ENCODE data around the gene PSMD9. TPM values are rescaled to one million over a fixed set of nuclear protein-coding genes. Genes with fewer than 3 reads are reported as not detected.
"Not testable (repeated sequence)": the region's sequence is repeated elsewhere in the genome, so short reads cannot be mapped to it uniquely, and the experiment has no call there.

Gene PSMD9, protein sequence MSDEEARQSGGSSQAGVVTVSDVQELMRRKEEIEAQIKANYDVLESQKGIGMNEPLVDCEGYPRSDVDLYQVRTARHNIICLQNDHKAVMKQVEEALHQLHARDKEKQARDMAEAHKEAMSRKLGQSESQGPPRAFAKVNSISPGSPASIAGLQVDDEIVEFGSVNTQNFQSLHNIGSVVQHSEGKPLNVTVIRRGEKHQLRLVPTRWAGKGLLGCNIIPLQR
- 63.4 and 150 TPM in 2 replicates for total RNA-seq (2014; rRNA removed; shearing (Covaris generic))

DNA sequence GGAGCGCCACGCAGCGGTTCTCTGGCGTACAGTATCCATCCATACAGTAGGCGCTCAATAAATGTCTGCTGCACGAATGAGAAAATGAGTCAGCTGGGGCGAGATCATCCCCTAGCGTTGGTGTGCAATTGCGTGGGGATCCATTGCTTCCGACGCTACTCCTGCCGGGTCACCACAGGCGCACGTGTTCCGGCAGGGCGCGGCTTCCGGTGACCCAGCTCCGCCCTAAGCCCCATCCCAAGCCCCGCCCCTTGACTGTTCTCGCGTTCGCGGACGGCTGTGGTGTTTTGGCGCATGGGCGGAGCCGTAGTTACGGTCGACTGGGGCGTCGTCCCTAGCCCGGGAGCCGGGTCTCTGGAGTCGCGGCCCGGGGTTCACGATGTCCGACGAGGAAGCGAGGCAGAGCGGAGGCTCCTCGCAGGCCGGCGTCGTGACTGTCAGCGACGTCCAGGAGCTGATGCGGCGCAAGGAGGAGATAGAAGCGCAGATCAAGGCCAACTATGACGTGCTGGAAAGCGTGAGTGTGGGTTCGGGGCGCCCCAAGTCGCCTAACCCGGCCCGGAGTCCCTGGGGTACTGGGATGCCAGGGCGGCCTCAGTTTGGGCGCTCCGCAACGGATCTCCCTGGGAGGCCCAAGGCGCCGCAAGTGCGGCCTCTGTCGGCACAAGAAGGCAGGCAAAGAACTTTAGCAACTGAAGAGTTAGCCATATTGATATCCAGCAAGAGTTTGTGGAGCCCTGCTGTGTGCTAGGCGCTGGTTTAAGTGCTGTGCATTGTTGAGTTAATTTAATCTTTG, at the start of gene PSMD9:
Gene PSMD9 (plus strand): TSS at position 313 of the 796 bp plus-strand sequence. CDS start 67 bp downstream, at position 380.
- Histone ChIP-seq H3K4me1 (replicated peaks) (peaks cover 20% of the 10 kb centered on the region), H3K27ac (peak within 1 kb of the TSS; percentile 72), H3K4me3 (peak within 1 kb of the TSS; percentile 77), H3K9me3 (replicated peaks) (no peaks in the 10 kb centered on the region), H3K27me3 (replicated peaks) (no peaks in the 10 kb centered on the region), H3K36me3 (peaks cover 16% of the 10 kb centered on the region)
- peak; percentile 94 to 97 for DNase-seq (ENCODE audit: low read depth in 1 of 2, low spot score in 2 of 2)

DNA sequence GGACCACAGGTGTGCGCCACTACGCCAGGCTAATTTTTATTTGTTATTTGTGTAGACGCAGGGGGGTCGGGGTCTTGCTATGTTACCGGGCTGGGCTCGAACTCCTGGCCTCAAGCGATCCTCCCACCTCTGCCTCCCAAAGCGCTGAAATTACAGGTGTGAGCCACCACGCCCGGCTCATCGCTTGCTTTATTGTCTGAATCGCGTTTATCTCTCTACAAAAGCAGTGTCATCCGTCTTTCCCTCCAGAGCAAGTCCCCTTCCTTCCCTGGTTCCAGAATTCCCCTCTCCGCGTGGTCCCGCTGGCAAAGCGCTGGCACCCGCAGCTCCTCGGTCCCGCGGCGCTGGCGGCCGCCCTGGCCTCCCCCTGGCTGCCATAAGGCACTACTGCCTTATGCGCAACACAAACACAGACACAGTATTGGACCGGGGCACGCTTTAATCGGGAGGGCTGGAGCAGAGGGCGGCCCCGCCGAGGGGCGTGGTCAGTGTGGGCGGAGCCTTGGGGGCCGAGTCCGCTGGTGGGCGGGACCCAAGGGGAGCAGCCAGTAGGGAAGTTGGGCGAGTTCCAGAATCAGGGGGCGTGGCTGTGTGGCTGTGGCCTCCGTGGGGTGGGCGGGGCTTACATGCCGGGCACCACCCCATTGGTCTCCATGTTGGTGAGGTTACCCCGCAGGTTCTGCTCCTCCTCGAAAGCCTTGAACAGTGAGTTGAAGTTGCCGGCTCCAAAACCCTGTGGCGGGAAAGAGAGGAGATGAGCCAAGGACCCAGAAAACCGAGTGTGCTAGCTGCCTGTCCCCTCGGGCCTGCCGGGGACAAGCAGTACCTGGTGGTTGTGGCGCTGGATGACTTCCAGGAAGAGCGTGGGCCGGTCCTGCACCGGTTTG, 49.2 kb upstream of the PSMD9 start:
- peak; percentile 95 to 99 for DNase-seq (ENCODE audit: low read depth in 1 of 2, low spot score in 2 of 2)
- H3K4me1 ChIP-seq (replicated peaks) = peaks cover 10% of the 10 kb centered on the region; the same call in 1 of the 2 replicates
- peak overlapping the region; percentile 43 for H3K4me3 ChIP-seq
- no peak overlapping the region for H3K27ac ChIP-seq
- H3K27me3 ChIP-seq (replicated peaks) = no peaks in the 10 kb centered on the region; the same call in 1 of the 2 replicates
- H3K36me3 ChIP-seq = no peaks in the 10 kb centered on the region
- no peaks in the 10 kb centered on the region for H3K9me3 ChIP-seq (replicated peaks)

DNA sequence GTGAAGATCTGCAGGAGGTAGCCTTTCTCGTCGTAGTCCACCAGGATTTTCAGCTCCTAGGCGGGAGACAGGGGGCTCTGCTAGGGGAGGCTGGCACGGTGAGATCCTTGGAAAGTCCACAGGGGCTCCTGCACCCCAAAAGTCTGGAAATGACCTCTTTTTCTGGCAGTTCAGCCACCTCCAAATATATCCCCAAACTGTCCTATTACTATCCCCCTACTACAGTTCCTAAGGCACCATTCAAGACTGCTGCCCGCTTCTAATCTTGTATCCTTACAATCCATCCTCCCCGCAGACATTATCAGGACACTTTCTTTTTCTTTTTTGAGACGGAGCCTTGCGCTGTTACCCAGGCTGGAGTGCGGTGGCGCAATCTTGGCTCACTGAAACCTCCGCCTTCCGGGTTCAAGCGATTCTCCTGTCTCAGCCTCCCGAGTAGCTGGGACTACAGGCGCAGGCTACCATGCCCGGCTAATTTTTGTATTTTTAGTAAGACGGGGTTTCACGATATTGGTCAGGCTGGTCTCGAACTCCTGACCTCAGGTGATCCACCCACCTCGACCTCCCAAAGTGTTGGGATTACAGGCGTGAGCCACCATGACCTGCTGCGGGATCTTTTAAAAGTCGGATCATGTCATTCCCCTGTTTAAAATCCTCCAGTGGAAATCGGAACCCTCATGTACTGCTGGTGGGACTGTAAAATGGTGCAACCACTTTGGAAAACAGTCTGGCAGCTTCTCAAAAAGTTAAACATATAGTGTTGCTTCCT, 48.4 kb upstream of the PSMD9 start:
- H3K27me3 ChIP-seq (replicated peaks) = no peaks in the 10 kb centered on the region; the same call in 1 of the 2 replicates
- no peak for DNase-seq (ENCODE audit: low read depth in 1 of 2, low spot score in 2 of 2)
- no peaks in the 10 kb centered on the region for H3K36me3 ChIP-seq

DNA sequence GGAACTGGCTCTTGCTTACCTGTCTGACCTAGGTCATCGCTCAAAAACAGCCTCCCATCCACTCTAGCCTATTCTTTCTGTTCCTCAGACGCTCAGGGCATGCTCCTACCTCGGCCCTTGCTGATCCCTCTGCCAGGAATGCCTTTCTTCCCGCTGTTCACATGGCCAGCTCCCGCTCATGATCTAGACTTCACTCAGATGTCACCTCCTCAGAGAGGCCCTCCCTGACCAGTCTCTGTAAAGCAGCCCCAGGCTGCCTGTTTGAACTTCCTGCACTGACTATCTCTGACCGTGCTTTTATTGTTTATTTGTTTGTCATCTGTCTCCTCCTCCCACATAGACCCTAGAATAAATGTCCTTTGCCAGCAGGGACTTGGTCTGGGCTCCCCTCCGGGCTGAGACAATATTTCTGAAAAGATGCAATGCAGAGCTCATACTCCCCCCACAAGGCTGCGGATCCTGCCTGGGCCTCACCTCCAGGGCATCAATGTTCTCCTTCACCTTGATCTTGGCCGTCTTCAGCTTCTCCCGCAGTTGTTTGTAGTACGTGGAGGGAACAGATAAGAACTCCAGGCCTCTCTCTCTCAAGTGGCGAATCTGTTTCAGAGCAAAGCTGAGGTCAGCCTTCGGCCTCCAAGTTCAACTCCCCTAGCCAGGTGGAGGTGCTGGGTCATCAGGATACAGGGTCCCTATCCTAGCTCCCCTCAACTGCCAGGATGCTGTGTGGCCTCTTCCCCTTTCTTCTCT, 45.2 kb upstream of the PSMD9 start:
- H3K27me3 ChIP-seq (replicated peaks) = no peaks in the 10 kb centered on the region
- peaks cover 10% of the 10 kb centered on the region; the same call in 1 of the 2 replicates for H3K4me1 ChIP-seq (replicated peaks)
- no peaks in the 10 kb centered on the region for H3K36me3 ChIP-seq
- no peaks in the 10 kb centered on the region for H3K9me3 ChIP-seq (replicated peaks)
- H3K27ac ChIP-seq = no peak overlapping the region
- DNase-seq (ENCODE audit: low read depth in 1 of 2, low spot score in 2 of 2) = no peak
- H3K4me3 ChIP-seq = no peak overlapping the region

More for the DNA sequence above, 48.4 kb upstream of the PSMD9 start:
- H3K4me1 ChIP-seq (replicated peaks) = peaks cover 10% of the 10 kb centered on the region; the same call in 1 of the 2 replicates
- H3K27ac ChIP-seq = no peak overlapping the region
- H3K9me3 ChIP-seq (replicated peaks) = no peaks in the 10 kb centered on the region
- peak overlapping the region; percentile 43 for H3K4me3 ChIP-seq

DNA sequence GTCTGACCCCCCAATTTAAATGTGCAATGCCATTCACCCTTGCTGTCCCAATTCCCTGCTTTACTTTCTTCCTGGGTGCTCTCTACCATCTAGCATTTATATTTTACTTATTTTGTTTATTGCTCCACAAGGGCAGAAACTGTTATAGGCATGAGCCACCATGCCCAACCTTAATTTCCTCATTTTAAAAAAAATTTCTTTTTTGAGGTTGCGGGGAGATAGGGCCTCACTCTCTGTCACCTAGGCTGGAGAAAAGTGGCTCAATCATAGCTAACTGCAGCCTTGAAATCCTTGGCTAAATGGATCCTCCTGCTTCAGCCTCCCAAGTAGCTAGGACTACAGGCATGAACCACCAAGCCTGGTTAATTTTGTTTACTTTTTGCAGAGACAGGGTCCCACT, 42.9 kb upstream of the PSMD9 start:
- Histone ChIP-seq H3K9me3 (replicated peaks) (no peaks in the 10 kb centered on the region), H3K27ac (no peak overlapping the region), H3K27me3 (replicated peaks) (no peaks in the 10 kb centered on the region), H3K4me1 (replicated peaks) (no peaks in the 10 kb centered on the region), H3K36me3 (no peaks in the 10 kb centered on the region), H3K4me3 (no peak overlapping the region)
- DNase-seq (ENCODE audit: low read depth in 1 of 2, low spot score in 2 of 2) = no peak

DNA sequence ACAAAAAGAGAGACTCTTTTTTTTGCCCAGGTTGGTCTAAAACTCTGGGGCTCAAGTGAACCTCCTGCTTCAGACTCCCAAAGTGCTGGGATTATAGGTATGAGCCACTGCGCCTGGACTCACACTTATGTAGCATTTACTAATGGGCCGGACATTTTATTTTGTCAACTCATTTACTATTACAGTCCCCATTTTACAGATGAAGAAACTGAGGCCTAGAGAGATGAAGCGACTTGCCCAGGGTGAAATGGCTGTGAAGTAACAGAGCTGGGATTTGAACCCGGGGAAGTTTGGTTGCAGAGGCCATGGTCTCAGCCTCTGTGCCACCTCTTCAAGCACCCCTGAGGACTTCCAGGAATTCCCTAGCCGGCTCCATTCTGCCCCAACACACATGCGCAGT, 39.4 kb upstream of the PSMD9 start:
- DNase-seq (ENCODE audit: low read depth in 1 of 2, low spot score in 2 of 2) = no peak
- H3K4me1 ChIP-seq (replicated peaks) = no peaks in the 10 kb centered on the region
- no peak overlapping the region for H3K27ac ChIP-seq
- no peaks in the 10 kb centered on the region for H3K27me3 ChIP-seq (replicated peaks)
- no peaks in the 10 kb centered on the region for H3K9me3 ChIP-seq (replicated peaks)
- no peaks in the 10 kb centered on the region for H3K36me3 ChIP-seq
- no peak overlapping the region for H3K4me3 ChIP-seq

DNA sequence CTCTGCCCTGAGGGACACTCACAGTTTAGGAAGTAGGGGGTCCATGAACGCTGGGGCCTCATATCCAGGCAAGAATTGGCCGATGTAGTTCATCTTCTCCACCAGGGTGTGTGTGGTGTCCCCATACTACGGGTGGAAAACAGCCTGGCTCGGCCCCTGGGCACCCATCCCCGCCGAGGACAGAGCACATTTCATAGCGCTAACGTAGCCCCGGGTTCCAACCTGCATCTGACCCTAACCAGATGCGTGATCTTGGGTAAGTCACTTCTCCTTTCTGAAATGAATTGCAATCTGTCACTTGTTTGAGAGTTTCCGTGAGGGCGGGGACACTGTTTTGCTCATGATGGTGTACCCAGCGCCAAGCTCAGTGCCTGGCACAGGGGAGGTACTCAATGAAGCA, 38.9 kb upstream of the PSMD9 start:
- H3K9me3 ChIP-seq (replicated peaks) = no peaks in the 10 kb centered on the region
- H3K36me3 ChIP-seq = no peaks in the 10 kb centered on the region
- DNase-seq (ENCODE audit: low read depth in 1 of 2, low spot score in 2 of 2) = no peak
- H3K4me1 ChIP-seq (replicated peaks) = no peaks in the 10 kb centered on the region
- no peak overlapping the region for H3K27ac ChIP-seq
- H3K27me3 ChIP-seq (replicated peaks) = no peaks in the 10 kb centered on the region
- H3K4me3 ChIP-seq = no peak overlapping the region

DNA sequence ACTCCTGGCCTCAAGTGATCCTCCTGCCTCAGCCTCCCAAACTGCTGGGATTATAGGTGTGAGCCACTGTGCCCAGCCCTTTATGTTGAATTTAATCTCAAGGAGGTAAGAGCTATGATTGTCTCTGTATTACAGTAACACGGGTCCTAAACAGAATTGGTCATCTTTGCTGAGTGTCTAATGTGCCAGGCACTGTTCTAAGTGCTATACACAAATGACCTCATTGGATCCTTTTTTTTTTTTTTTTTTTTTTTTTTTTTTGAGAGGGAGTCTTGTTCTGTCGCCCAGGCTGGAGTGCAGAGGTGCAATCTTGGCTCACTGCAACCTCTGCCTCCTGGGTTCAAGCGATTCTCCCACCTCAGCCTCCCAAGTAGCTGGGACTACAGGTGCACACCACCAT, 36.2 kb upstream of the PSMD9 start:
- not testable (repeated sequence) for H3K4me1 ChIP-seq (replicated peaks); H3K9me3 ChIP-seq (replicated peaks); H3K36me3 ChIP-seq; H3K4me3 ChIP-seq; H3K27ac ChIP-seq; DNase-seq (ENCODE audit: low read depth in 1 of 2, low spot score in 2 of 2); H3K27me3 ChIP-seq (replicated peaks)

DNA sequence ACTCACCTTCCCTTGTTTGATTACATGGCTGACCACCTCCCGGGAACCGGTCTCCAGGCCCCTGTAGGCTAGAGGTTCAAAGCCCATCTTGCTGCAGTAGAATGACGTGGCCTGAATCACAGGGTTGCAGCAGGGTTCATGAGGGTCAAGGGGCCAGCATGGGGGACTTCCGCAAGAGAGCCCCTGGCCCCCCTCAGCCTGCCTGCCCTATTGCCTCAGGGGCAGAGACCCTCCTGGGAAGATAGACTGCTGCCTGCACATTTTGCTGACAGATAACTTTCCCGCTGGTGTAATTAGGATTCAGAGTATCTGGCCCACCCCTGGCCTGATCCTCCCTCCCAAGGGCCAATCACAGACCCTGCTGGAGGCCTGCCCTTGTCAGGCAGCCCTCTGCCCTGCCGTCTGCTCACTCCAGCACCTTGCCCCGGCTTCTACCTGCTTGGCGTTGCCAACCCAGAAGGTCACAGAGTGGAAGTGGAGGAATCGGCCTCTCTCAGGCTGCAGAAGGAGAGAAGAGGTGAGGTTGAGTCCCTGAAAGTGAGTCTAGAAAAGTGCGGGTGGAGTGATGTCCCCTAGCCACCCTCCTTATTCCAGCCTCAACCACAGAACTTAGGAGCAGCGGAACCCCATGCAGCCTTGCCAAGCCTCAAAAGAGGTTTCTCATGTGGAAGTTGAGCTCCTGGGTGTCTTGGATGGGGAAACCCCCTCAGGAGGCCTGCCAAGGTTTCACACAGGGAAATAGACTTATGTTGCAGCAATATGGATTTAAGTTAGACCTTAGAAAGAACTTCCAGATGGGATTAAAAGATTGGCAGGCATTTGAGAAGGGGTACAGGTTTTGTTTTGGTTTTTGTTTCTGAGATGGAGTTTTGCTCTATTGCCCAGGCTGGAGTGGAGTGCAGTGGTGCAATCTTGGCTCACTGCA, 31.0 kb upstream of the PSMD9 start:
- peaks cover 18% of the 10 kb centered on the region for H3K4me1 ChIP-seq (replicated peaks)
- no peaks in the 10 kb centered on the region for H3K9me3 ChIP-seq (replicated peaks)
- H3K36me3 ChIP-seq = no peaks in the 10 kb centered on the region
- no peak overlapping the region for H3K27ac ChIP-seq
- no peak for DNase-seq (ENCODE audit: low read depth in 1 of 2, low spot score in 2 of 2)
- no peak overlapping the region for H3K4me3 ChIP-seq
- H3K27me3 ChIP-seq (replicated peaks) = no peaks in the 10 kb centered on the region

DNA sequence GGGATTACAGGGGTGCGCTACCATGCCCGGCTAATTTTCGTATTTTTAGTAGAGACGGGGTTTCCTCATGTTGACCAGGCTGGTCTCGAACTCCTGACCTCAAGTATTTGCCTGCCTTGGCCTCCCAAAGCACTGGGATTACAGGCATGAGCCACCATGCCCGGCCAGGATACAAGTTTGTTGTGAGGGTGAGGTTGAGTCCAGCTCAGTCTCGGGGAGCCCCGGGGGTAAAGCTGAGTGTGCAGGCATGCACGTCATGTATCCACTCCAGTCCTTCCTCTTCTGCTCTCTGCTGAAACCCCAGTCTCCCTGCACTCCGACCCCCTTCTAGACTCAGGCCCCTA, 30.3 kb upstream of the PSMD9 start:
- Histone ChIP-seq H3K4me3 (no peak overlapping the region), H3K27me3 (replicated peaks) (no peaks in the 10 kb centered on the region), H3K4me1 (replicated peaks) (peaks cover 18% of the 10 kb centered on the region), H3K36me3 (no peaks in the 10 kb centered on the region), H3K9me3 (replicated peaks) (no peaks in the 10 kb centered on the region), H3K27ac (no peak overlapping the region)
- no peak for DNase-seq (ENCODE audit: low read depth in 1 of 2, low spot score in 2 of 2)

DNA sequence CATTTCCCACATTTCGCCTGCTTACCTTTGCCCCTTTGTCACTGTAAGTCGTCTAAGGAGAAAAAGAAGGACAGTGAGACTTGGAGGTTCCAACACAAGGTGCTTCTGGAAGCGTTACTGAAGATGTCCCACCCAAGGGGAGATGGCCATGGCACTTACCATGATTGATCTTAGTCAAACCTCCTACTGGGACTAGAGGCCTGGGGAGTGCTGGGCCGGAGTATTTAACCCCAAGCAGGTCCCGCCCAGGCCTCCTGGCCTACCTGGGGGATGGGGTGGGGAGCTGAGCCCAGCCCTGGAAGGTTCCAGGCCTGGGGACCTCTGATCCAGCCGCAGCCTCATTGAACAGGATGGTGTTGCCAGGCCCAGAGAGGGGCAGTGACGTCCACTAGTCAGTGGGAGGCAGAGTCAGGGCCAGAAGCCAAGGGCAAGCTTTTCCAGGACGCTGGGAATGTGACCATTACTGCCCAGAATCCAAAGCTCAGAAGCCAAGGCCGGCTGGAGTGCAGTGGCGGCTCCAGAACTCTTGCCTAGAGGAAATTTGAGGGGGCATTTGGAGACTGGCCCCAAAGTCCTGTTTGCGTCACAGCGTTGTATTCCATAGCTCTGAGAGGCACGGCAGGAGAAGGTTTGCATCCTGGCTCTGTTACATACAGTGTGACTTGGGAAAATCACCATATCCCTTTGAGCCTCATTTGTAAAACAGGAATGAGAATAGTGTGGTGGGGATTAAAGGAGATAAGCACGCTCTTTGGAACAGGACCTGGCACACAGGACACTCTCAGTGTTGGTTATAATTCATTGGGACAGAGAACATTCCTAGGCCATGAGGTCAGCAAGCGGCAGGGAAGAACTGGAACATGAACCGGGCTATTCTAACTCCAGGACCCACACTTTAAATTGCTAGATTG, 29.7 kb upstream of the PSMD9 start, which contains the start of gene HPD:
Gene HPD (minus strand): TSS at position 198 of the 911 bp plus-strand sequence. CDS start 36 bp downstream, at position 162.
- Histone ChIP-seq H3K9me3 (replicated peaks) (no peaks in the 10 kb centered on the region), H3K27me3 (replicated peaks) (no peaks in the 10 kb centered on the region), H3K4me1 (replicated peaks) (peaks cover 18% of the 10 kb centered on the region), H3K4me3 (no peak within 1 kb of the TSS), H3K36me3 (no peaks in the 10 kb centered on the region), H3K27ac (no peak within 1 kb of the TSS)
- DNase-seq (ENCODE audit: low read depth in 1 of 2, low spot score in 2 of 2) = peak; percentile 46 to 58

Measured in SJSA1 (cell line).